ENCODE results near the gene MDP1.

Gene MDP1

DNA sequence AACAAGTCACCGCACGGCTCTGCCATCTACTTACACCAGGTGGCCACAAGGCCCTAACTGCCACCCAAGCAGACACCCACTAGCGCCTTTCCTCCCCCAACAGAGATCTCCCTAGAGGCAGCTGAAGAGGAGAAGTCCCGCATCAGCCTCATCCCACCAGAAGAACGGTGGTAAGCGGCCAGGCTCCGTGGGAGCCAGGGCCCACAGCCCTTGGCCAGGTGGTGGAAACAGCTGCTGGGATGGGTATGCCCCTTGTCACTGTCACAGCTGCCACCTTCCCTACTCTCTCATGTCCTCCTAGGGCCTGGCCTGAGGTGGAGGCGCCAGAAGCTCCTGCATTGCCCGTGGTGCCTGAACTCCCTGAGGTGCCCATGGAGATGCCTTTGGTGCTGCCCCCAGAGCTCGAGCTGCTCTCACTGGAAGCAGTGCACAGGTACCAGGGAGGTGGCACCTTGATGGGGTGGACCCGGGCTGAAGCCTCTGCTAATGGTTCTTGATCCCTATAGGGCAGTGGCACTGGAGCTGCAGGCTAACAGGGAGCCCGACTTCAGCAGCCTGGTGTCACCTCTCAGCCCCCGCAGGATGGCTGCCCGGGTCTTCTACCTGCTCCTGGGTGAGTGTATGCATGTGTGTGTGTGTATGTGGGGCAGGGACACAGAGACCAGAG lies 36.4 kb downstream of the MDP1 start:
- H3K4me3 ChIP-seq (replicated peaks; ENCODE audit: low read depth, low read length), result no peak overlapping the region
- DNase-seq (ENCODE audit: extremely low read depth, low read depth), result no peak
- TF ChIP-seq CTCF (IDR thresholded peaks at IDR 0.05; ENCODE audit: low read depth, low read length, missing control alignments), result no peak

GRCh38 chr14:24178399-24179178 lies 37.3 kb downstream of the MDP1 start:
- H3K4me3 ChIP-seq (replicated peaks; ENCODE audit: low read depth, low read length), result no peak overlapping the region
- DNase-seq (ENCODE audit: extremely low read depth, low read depth), result no peak
- TF ChIP-seq CTCF (IDR thresholded peaks at IDR 0.05; ENCODE audit: low read depth, low read length, missing control alignments), result no peak

GRCh38 chr14:24177891-24178290 lies 38.0 kb downstream of the MDP1 start:
- no peak overlapping the region for H3K4me3 ChIP-seq (replicated peaks; ENCODE audit: low read depth, low read length)
- no peak for TF ChIP-seq CTCF (IDR thresholded peaks at IDR 0.05; ENCODE audit: low read depth, low read length, missing control alignments)
- DNase-seq (ENCODE audit: extremely low read depth, low read depth), result no peak

DNA sequence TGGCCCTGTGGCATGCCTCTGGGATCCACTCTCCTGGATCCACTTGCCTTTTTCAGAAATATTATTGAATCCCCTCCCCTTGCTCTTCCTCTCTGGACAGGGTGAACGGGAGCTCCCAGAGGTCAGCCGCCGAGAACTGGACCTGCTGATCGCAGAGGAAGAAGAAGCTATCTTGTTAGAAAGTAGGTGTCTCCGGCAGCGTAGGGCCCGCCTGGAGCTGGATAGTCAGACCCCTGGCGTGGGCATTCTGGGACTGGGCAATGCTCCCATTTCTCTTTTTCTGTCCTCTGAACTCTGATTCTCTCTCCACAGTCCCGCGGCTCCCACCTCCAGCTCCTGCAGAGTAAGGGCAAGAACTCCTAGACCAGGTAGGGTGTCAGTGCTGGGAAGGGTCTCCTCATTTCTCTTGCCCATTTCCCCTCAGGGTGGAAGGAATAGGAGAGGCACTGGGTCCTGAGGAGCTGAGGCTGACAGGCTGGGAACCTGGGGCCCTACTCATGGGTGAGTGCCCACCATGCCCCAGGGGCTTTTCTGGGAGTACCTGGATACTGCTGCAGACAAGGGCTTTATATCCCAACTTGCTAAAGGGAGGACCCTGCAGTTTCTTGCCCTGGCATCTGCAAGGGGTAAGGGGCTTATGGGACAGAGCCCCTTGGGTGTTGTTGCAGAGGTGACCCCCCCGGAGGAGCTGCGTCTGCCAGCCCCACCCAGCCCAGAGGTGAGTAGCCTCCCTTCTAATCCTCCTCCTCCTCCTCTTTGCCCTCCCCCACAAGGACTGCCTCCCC lies 38.6 kb downstream of the MDP1 start:
- DNase-seq (ENCODE audit: extremely low read depth, low read depth), result no peak
- TF ChIP-seq CTCF (IDR thresholded peaks at IDR 0.05; ENCODE audit: low read depth, low read length, missing control alignments), result no peak
- H3K4me3 ChIP-seq (replicated peaks; ENCODE audit: low read depth, low read length), result no peak overlapping the region

GRCh38 chr14:24176599-24176998 lies 39.3 kb downstream of the MDP1 start:
- no peak for DNase-seq (ENCODE audit: extremely low read depth, low read depth)
- no peak for TF ChIP-seq CTCF (IDR thresholded peaks at IDR 0.05; ENCODE audit: low read depth, low read length, missing control alignments)
- no peak overlapping the region for H3K4me3 ChIP-seq (replicated peaks; ENCODE audit: low read depth, low read length)

- DNase-seq (ENCODE audit: extremely low read depth, low read depth), result no peak
- TF ChIP-seq CTCF (IDR thresholded peaks at IDR 0.05; ENCODE audit: low read depth, low read length, missing control alignments), result no peak
- no peak overlapping the region for H3K4me3 ChIP-seq (replicated peaks; ENCODE audit: low read depth, low read length)
Measured at GRCh38 chr14:24172871-24173281, 43.0 kb downstream of the MDP1 start.

Data from HFF-Myc (cell line).